Mesendoderm (in vitro differentiated cells): ENCODE results near the gene MAP7D3.

Source experiments
- DNase-seq: peaks from one replicate; pipeline ENCODE4 v3.0.0; 2013
- H2AK5ac ChIP-seq: 2 replicates; pipeline ENCODE4 v1.6.1; 2013; ENCODE audit warnings: low read length, inconsistent platforms
- H2BK120ac ChIP-seq: 2 replicates; pipeline ENCODE4 v1.6.1; 2013; ENCODE audit warnings: low read depth, mild to moderate bottlenecking, low read length, moderate library complexity, mixed read lengths
- H2BK15ac ChIP-seq: replicated peaks from 2 replicates; pipeline ENCODE4 v1.6.1; 2013; ENCODE audit warnings: low read depth, mild to moderate bottlenecking, moderate library complexity
- H2BK5ac ChIP-seq: 2 replicates; pipeline ENCODE4 v1.6.1; 2013; ENCODE audit warnings: low read length, inconsistent platforms
- H3K18ac ChIP-seq: 2 replicates; pipeline ENCODE4 v1.6.1; 2013; ENCODE audit warnings: mild to moderate bottlenecking, low read length, mixed read lengths
- H3K23ac ChIP-seq: one replicate; pipeline ENCODE4 v1.6.1; 2013; ENCODE audit warnings: low read length
- H3K27ac ChIP-seq: 2 replicates; pipeline ENCODE4 v1.5.1; 2013; ENCODE audit warnings: low read depth, mild to moderate bottlenecking, inconsistent platforms, low read length, moderate library complexity
- H3K27me3 ChIP-seq: 2 replicates; pipeline ENCODE4 v1.6.1; 2013; ENCODE audit warnings: low read length, control low read depth, mild to moderate bottlenecking, inconsistent platforms; ENCODE audit not compliant: insufficient read depth, poor library complexity
- H3K36me3 ChIP-seq: 2 replicates; pipeline ENCODE4 v1.6.1; 2013; ENCODE audit warnings: low read length, inconsistent platforms; ENCODE audit not compliant: control insufficient read depth, insufficient read depth
- H3K4ac ChIP-seq: one replicate; pipeline ENCODE4 v1.6.1; 2013; ENCODE audit warnings: low read depth, mild to moderate bottlenecking, low read length, moderate library complexity
- H3K4me1 ChIP-seq: 2 replicates; pipeline ENCODE4 v1.6.1; 2013; ENCODE audit warnings: low read depth, low read length, inconsistent platforms; ENCODE audit not compliant: control insufficient read depth
- H3K4me2 ChIP-seq: 2 replicates; pipeline ENCODE4 v1.6.1; 2013; ENCODE audit warnings: low read length
- H3K4me3 ChIP-seq: 2 replicates; pipeline ENCODE4 v1.5.1; 2013; ENCODE audit warnings: mild to moderate bottlenecking, low read length
- H3K56ac ChIP-seq: one replicate; pipeline ENCODE4 v1.6.1; 2013; ENCODE audit warnings: low read length
- H3K79me1 ChIP-seq: 2 replicates; pipeline ENCODE4 v1.6.1; 2013; ENCODE audit warnings: low read length, inconsistent platforms
- H3K79me2 ChIP-seq: 2 replicates; pipeline ENCODE4 v1.6.1; 2013; ENCODE audit warnings: mild to moderate bottlenecking, low read length; ENCODE audit not compliant: control insufficient read depth, insufficient read depth
- H3K9ac ChIP-seq: 2 replicates; pipeline ENCODE4 v1.6.1; 2013; ENCODE audit warnings: low read length, inconsistent platforms
- H4K5ac ChIP-seq: one replicate; pipeline ENCODE4 v1.6.1; 2013; ENCODE audit warnings: low read length
- H4K8ac ChIP-seq: one replicate; pipeline ENCODE4 v1.6.1; 2013; ENCODE audit warnings: low read depth, mild to moderate bottlenecking, control low read depth, low read length, moderate library complexity
- WGBS: extraction: QIAGEN DNeasy Blood & Tissue Kit; methylation state at CpG from one replicate; pipeline ENCODE4 v1.1.7; 2013; ENCODE audit warnings: low lambda C conversion rate, missing lambda C conversion rate; ENCODE audit not compliant: insufficient coverage; ENCODE audit errors: extremely low coverage; 5-methylcytosine and 5-hydroxymethylcytosine counted together

MAP7D3 gene

GRCh38 chrX:136203438-136203837, 47.8 kb downstream of the MAP7D3 start:
- Histone ChIP-seq H3K56ac (no peak overlapping the region), H3K23ac (no peak overlapping the region), H2BK5ac (no peak overlapping the region), H2AK5ac (no peak overlapping the region), H3K4ac (no peak overlapping the region), H4K8ac (no peak overlapping the region), H3K79me1 (no peaks in the 10 kb centered on the region), H3K27me3 (no peaks in the 10 kb centered on the region), H2BK120ac (no peak overlapping the region), H4K5ac (no peak overlapping the region), H2BK15ac (no peak overlapping the region), H3K79me2 (no peaks in the 10 kb centered on the region), H3K4me1 (no peaks in the 10 kb centered on the region), H3K4me2 (no peak overlapping the region), H3K4me3 (no peak overlapping the region), H3K18ac (no peak overlapping the region), H3K27ac (no peak overlapping the region), H3K36me3 (no peaks in the 10 kb centered on the region), H3K9ac (no peak overlapping the region)
- DNase-seq, result no peak

- WGBS, result no CpG with 5 or more reads among the region's 5 CpGs
- no peak overlapping the region for H2AK5ac ChIP-seq
Measured at GRCh38 chrX:136202889-136203288, 48.3 kb downstream of the MAP7D3 start.

GRCh38 chrX:136201601-136202000, 49.6 kb downstream of the MAP7D3 start:
- no peaks in the 10 kb centered on the region for H3K4me1 ChIP-seq
- no peak overlapping the region for H4K5ac ChIP-seq
- H2AK5ac ChIP-seq, result no peak overlapping the region
- WGBS, result no CpG with 5 or more reads among the region's 5 CpGs
- no peak overlapping the region for H3K18ac ChIP-seq
- no peak overlapping the region for H3K23ac ChIP-seq
- no peak overlapping the region for H2BK120ac ChIP-seq
- no peak overlapping the region for H2BK15ac ChIP-seq
- H3K36me3 ChIP-seq, result no peaks in the 10 kb centered on the region
- H3K27me3 ChIP-seq, result no peaks in the 10 kb centered on the region
- no peak overlapping the region for H3K4me3 ChIP-seq
- no peaks in the 10 kb centered on the region for H3K79me1 ChIP-seq
- no peak overlapping the region for H3K4me2 ChIP-seq
- H4K8ac ChIP-seq, result no peak overlapping the region
- H3K56ac ChIP-seq, result no peak overlapping the region
- no peak overlapping the region for H3K27ac ChIP-seq
- no peak overlapping the region for H2BK5ac ChIP-seq
- DNase-seq, result no peak
- H3K4ac ChIP-seq, result no peak overlapping the region
- no peak overlapping the region for H3K9ac ChIP-seq
- H3K79me2 ChIP-seq, result no peaks in the 10 kb centered on the region

More at GRCh38 chrX:136202889-136203288, 48.3 kb downstream of the MAP7D3 start:
- no peaks in the 10 kb centered on the region for H3K79me2 ChIP-seq
- H3K79me1 ChIP-seq, result no peaks in the 10 kb centered on the region
- no peak overlapping the region for H2BK5ac ChIP-seq
- H4K8ac ChIP-seq, result no peak overlapping the region
- H4K5ac ChIP-seq, result no peak overlapping the region
- no peak for DNase-seq
- no peak overlapping the region for H2BK120ac ChIP-seq
- H3K18ac ChIP-seq, result no peak overlapping the region
- H3K4me2 ChIP-seq, result no peak overlapping the region
- H3K27ac ChIP-seq, result no peak overlapping the region
- H3K4me3 ChIP-seq, result no peak overlapping the region
- H3K56ac ChIP-seq, result no peak overlapping the region
- no peaks in the 10 kb centered on the region for H3K27me3 ChIP-seq
- H3K4ac ChIP-seq, result no peak overlapping the region
- H3K36me3 ChIP-seq, result no peaks in the 10 kb centered on the region
- no peak overlapping the region for H3K23ac ChIP-seq
- no peak overlapping the region for H3K9ac ChIP-seq
- H2BK15ac ChIP-seq, result no peak overlapping the region
- H3K4me1 ChIP-seq, result no peaks in the 10 kb centered on the region

GRCh38 chrX:136200466-136200865, 50.7 kb downstream of the MAP7D3 start:
- Histone ChIP-seq H3K79me1 (no peaks in the 10 kb centered on the region), H3K4me3 (no peak overlapping the region), H4K5ac (no peak overlapping the region), H3K4ac (no peak overlapping the region), H2BK5ac (no peak overlapping the region), H3K4me1 (no peaks in the 10 kb centered on the region), H3K23ac (no peak overlapping the region), H4K8ac (no peak overlapping the region), H2BK120ac (no peak overlapping the region), H3K56ac (no peak overlapping the region), H3K27me3 (no peaks in the 10 kb centered on the region), H2BK15ac (no peak overlapping the region), H2AK5ac (no peak overlapping the region), H3K18ac (no peak overlapping the region), H3K79me2 (no peaks in the 10 kb centered on the region), H3K9ac (no peak overlapping the region), H3K36me3 (no peaks in the 10 kb centered on the region), H3K27ac (no peak overlapping the region), H3K4me2 (no peak overlapping the region)
- peak; percentile 59 for DNase-seq
- no CpG with 5 or more reads among the region's 2 CpGs for WGBS

- Histone ChIP-seq H3K23ac (no peak overlapping the region), H4K8ac (no peak overlapping the region), H3K4me1 (no peaks in the 10 kb centered on the region), H3K27ac (no peak overlapping the region), H3K27me3 (no peaks in the 10 kb centered on the region), H3K18ac (no peak overlapping the region), H3K4ac (no peak overlapping the region), H3K4me2 (no peak overlapping the region), H3K4me3 (no peak overlapping the region), H3K79me2 (no peaks in the 10 kb centered on the region), H4K5ac (no peak overlapping the region), H2AK5ac (no peak overlapping the region), H3K36me3 (no peaks in the 10 kb centered on the region), H3K9ac (no peak overlapping the region), H2BK5ac (no peak overlapping the region), H2BK15ac (no peak overlapping the region), H3K79me1 (no peaks in the 10 kb centered on the region), H3K56ac (no peak overlapping the region), H2BK120ac (no peak overlapping the region)
- WGBS, result no CpG with 5 or more reads among the region's 4 CpGs
- DNase-seq, result peak; percentile 14
Measured at GRCh38 chrX:136199365-136199764, 51.8 kb downstream of the MAP7D3 start.

GRCh38 chrX:136198678-136199243, 52.4 kb downstream of the MAP7D3 start:
- H3K18ac ChIP-seq, result no peak overlapping the region
- no peak overlapping the region for H3K27ac ChIP-seq
- no peak overlapping the region for H3K23ac ChIP-seq
- H3K36me3 ChIP-seq, result no peaks in the 10 kb centered on the region
- no peaks in the 10 kb centered on the region for H3K79me1 ChIP-seq
- H3K4ac ChIP-seq, result no peak overlapping the region
- no peak overlapping the region for H3K4me2 ChIP-seq
- H3K9ac ChIP-seq, result no peak overlapping the region
- H2AK5ac ChIP-seq, result no peak overlapping the region
- H4K5ac ChIP-seq, result no peak overlapping the region
- H3K4me3 ChIP-seq, result no peak overlapping the region
- WGBS, result no CpG with 5 or more reads among the region's 6 CpGs
- H2BK120ac ChIP-seq, result no peak overlapping the region
- no peaks in the 10 kb centered on the region for H3K79me2 ChIP-seq
- no peaks in the 10 kb centered on the region for H3K4me1 ChIP-seq
- H2BK5ac ChIP-seq, result no peak overlapping the region
- H3K27me3 ChIP-seq, result no peaks in the 10 kb centered on the region
- no peak overlapping the region for H2BK15ac ChIP-seq
- H4K8ac ChIP-seq, result no peak overlapping the region
- DNase-seq, result no peak
- no peak overlapping the region for H3K56ac ChIP-seq
